Measurements from ENCODE around the gene NFS1. TPM values are rescaled to one million over a fixed set of nuclear protein-coding genes. Genes with fewer than 3 reads are reported as not detected.

The NFS1 gene
- total and polyA plus RNA-seq, 2 of the 8 experiments (the other 6 are each of a cell fraction or from before 2014, with no cell fraction given): 26.1 to 38.8 TPM

DNA sequence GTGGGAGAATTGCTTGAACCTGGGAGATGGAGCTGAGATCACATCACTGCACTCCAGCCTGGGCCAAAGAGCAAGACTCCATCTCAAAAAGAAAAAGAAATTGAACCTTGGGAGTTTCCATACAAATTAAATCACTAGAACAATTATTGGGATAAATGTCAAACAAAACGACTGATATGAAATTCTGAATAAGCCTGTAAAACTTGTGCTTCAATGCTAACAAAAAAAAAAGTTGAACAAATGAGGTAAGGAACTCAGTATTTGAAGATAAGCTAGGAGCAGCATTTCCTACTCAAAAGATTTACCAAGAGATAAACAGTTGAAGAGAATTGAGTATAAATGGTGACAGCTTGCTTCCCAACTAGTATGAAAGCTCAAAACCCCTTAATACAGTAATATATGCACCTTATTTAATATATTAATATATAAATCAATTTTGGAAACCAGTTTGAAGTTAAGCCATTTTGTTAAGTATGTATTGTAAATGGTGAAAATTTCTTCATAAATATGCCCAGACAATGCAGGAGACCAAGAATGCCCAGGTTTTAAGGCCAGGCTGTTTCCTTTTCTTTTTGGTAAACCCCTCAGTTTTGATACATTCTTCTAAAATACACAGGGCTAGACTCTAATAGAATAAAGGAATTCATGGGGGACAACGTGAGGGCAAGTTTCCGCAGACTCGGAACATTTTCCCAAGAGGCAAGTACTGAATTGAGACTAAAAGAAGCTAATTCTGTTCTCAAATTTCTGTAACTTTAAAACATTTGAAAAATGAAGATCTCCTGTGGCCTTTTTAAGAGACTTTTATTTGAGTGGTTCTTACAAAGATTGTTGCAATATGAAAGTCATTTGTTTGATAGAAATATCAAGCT, 3.9 kb upstream of the NFS1 start:
- TF ChIP-seq RBBP5 (IDR thresholded peaks at IDR 0.05; ENCODE audit: borderline replicate concordance, low read depth, low read length) (no peak), POLR2AphosphoS5 (IDR thresholded peaks at IDR 0.05; ENCODE audit: low read depth, low read length) (peak; percentile 56; the same call in 1 of the 2 replicates)
- H4K5ac ChIP-seq (ENCODE audit: insufficient read length, low read depth, low read length): no peak overlapping the region
- peaks cover 18 to 62% (median 37%) of the 10 kb centered on the region in 4 experiments for H3K36me3 ChIP-seq (ENCODE audit: control insufficient read depth in 2 of 4, insufficient read depth in 4 of 4, low read length in 3 of 4)
- no peak overlapping the region for H3K27ac ChIP-seq (ENCODE audit: low read depth, low read length)
- no peak overlapping the region for H3K14ac ChIP-seq (ENCODE audit: insufficient read length)
- no peaks in the 10 kb centered on the region for H3K9me3 ChIP-seq (ENCODE audit: insufficient read depth in 2 of 2, low read depth in 1 of 2, low read length in 1 of 2)
- H3K79me1 ChIP-seq (ENCODE audit: low read depth, low read length): no peaks in the 10 kb centered on the region
- peaks cover 0 to 8% of the 10 kb centered on the region in 2 experiments; a peak in 2 of 4 replicates for H3K79me2 ChIP-seq (ENCODE audit: control insufficient read depth in 1 of 2, insufficient read depth in 2 of 2, low read length in 2 of 2)
- H4K8ac ChIP-seq (ENCODE audit: extremely low read depth, insufficient read depth, low read length): no peak overlapping the region; the same call in 1 of the 2 replicates
- H2BK20ac ChIP-seq (ENCODE audit: low read length): no peak overlapping the region
- no peak for FAIRE-seq
- peaks cover 11% of the 10 kb centered on the region for H3K23me2 ChIP-seq (ENCODE audit: low read depth, low read length)
- no peak overlapping the region for H2AFZ ChIP-seq (ENCODE audit: low read length)
- no peak overlapping the region for H3K9ac ChIP-seq (replicated peaks in 1 of 4; ENCODE audit: extremely low read depth in 1 of 4, low read depth in 3 of 4, low read length in 3 of 4)
- peaks cover 0 to 2% (median under 1%) of the 10 kb centered on the region in 4 experiments; a peak in 2 of 7 replicates for H3K4me1 ChIP-seq (replicated peaks in 1 of 4; ENCODE audit: control insufficient read depth in 3 of 4, insufficient read depth in 4 of 4, low read length in 3 of 4)
- ChIA-PET POLR2A (ENCODE audit: partially characterized antibody) (interaction anchor here (0.6 to 40.1 kb wide), 11 partner anchors 10 to 159 kb away, joined by 3 to 2341 read pairs (median 4); partner anchors contain the start of gene RBM39), CTCF (ENCODE audit: partially characterized antibody) (interaction anchor here (1.1 to 1.3 kb wide), 2 partner anchors 17 to 39 kb away, joined by 5 read pairs; partner anchors contain the start of gene RBM39)
- no peak overlapping the region for H3K4ac ChIP-seq (replicated peaks; ENCODE audit: insufficient read length, low read depth, low read length)
- H2BK12ac ChIP-seq (ENCODE audit: low read depth, low read length): no peak overlapping the region
- H3K18ac ChIP-seq (ENCODE audit: extremely low read depth, low read length): no peak overlapping the region
- no peak overlapping the region for H3K4me2 ChIP-seq (ENCODE audit: insufficient read depth in 1 of 2, low read depth in 2 of 2, low read length in 2 of 2)
- no peak overlapping the region for H4K91ac ChIP-seq (replicated peaks; ENCODE audit: insufficient read length, low read length)
- DNase-seq (ENCODE audit: low read depth in 1 of 2, low spot score in 2 of 2): no peak
- H2AK5ac ChIP-seq (ENCODE audit: low read depth, low read length): no peak overlapping the region
- no peaks in the 10 kb centered on the region for H3K27me3 ChIP-seq (replicated peaks in 1 of 4; ENCODE audit: control insufficient read depth in 3 of 4, extremely low read depth in 1 of 4, insufficient read depth in 3 of 4, low read length in 3 of 4)
- no peak overlapping the region for H3K4me3 ChIP-seq (ENCODE audit: extremely low read depth in 1 of 4, insufficient read depth in 2 of 4, low read depth in 3 of 4, low read length in 4 of 4)
- H2BK15ac ChIP-seq (ENCODE audit: low read length): no peak overlapping the region
- no peak overlapping the region for H2BK120ac ChIP-seq (replicated peaks; ENCODE audit: low read depth, low read length)
- H4K20me1 ChIP-seq (replicated peaks in 1 of 2; ENCODE audit: control insufficient read depth in 1 of 2, insufficient read depth in 2 of 2, low read length in 2 of 2): peaks cover 3 to 8% of the 10 kb centered on the region in 2 experiments
- H3K23ac ChIP-seq (ENCODE audit: insufficient read length): no peak overlapping the region
- no peak overlapping the region for H2BK5ac ChIP-seq (ENCODE audit: low read depth, low read length)
- H3K56ac ChIP-seq (replicated peaks; ENCODE audit: insufficient read length, low read depth, low read length): no peak overlapping the region
- 91% methylated on average over 4 of the region's 4 CpGs; no CpG with 5 or more reads in 1 of the 2 experiments for WGBS, 2 experiments (ENCODE audit: extremely low coverage in 1 of 2, insufficient coverage in 1 of 2, insufficient read length in 1 of 2, insufficient replicate concordance in 2 of 2, low coverage in 1 of 2, low lambda C conversion rate in 2 of 2, missing lambda C conversion rate in 1 of 2)
